NCI-H187 treated with DMSO at 0.1 percent for 48 hours (cell line): ENCODE measurements around the gene RMDN2.
"Not testable (repeated sequence)": the region's sequence is repeated elsewhere in the genome, so short reads cannot be mapped to it uniquely, and the experiment has no call there.

Experiments
- DNase-seq: peaks from one replicate; lab custom pipeline; 2025; lab: John Stamatoyannopoulos, UW

Gene RMDN2

GRCh38 chr2:37897511-37897910, 27.6 kb upstream of the RMDN2 start:
- DNase-seq = no peak

- DNase-seq = no peak
These were observed 26.6 kb upstream of the RMDN2 start for GRCh38 chr2:37898448-37898847.

- no peak for DNase-seq
These were observed 22.1 kb upstream of the RMDN2 start for GRCh38 chr2:37902991-37903390.

- DNase-seq = no peak
These were observed 20.7 kb upstream of the RMDN2 start for GRCh38 chr2:37904425-37904824.

GRCh38 chr2:37904993-37905392, 20.1 kb upstream of the RMDN2 start:
- no peak for DNase-seq

GRCh38 chr2:37906131-37906530, 19.0 kb upstream of the RMDN2 start:
- DNase-seq = no peak

GRCh38 chr2:37907501-37908225, 17.4 kb upstream of the RMDN2 start:
- no peak for DNase-seq

- DNase-seq = no peak
These were observed 13.7 kb upstream of the RMDN2 start for GRCh38 chr2:37911296-37911873.

- DNase-seq = no peak
These were observed 13.0 kb upstream of the RMDN2 start for GRCh38 chr2:37912056-37912455.

- no peak for DNase-seq
These were observed 12.5 kb upstream of the RMDN2 start for GRCh38 chr2:37912616-37913015.

- DNase-seq = no peak
These were observed 10.7 kb upstream of the RMDN2 start for GRCh38 chr2:37914340-37914739.

GRCh38 chr2:37915773-37916172, 9.3 kb upstream of the RMDN2 start:
- DNase-seq = no peak

- DNase-seq = no peak
These were observed 8.5 kb upstream of the RMDN2 start for GRCh38 chr2:37916512-37917082.

- no peak for DNase-seq
These were observed 7.5 kb upstream of the RMDN2 start for GRCh38 chr2:37917281-37918228.

- no peak for DNase-seq
These were observed 6.3 kb upstream of the RMDN2 start for GRCh38 chr2:37918742-37919186.

- DNase-seq = no peak
These were observed 5.5 kb upstream of the RMDN2 start for GRCh38 chr2:37919631-37920032.

- DNase-seq = no peak
These were observed 4.5 kb upstream of the RMDN2 start for GRCh38 chr2:37920570-37920969.

GRCh38 chr2:37921781-37922180, 3.3 kb upstream of the RMDN2 start:
- DNase-seq = no peak

GRCh38 chr2:37923308-37924055, 1.6 kb upstream of the RMDN2 start:
- no peak for DNase-seq

GRCh38 chr2:37926635-37927034, 1.5 kb downstream of the RMDN2 start:
- DNase-seq = no peak

GRCh38 chr2:37928377-37928776, 3.3 kb downstream of the RMDN2 start:
- no peak for DNase-seq

GRCh38 chr2:37930392-37930791, 5.3 kb downstream of the RMDN2 start:
- not testable (repeated sequence) for DNase-seq
